HepG2 (cell line): ENCODE data around the gene SLC4A11. TPM values are rescaled to one million over a fixed set of nuclear protein-coding genes. Genes with fewer than 3 reads are reported as not detected.

ENCODE experiments used
- GATA4 ChIP-seq: sonication (generic); IDR thresholded peaks from 2 replicates; pipeline ENCODE4 v1.6.1; 2016; ENCODE audit warnings: antibody characterized with exemption, low read depth, borderline replicate concordance
- GTF3A ChIP-seq: sonication (generic); formaldehyde crosslinking; conservative IDR thresholded peaks from 2 replicates; pipeline ENCODE4 v1.4.0; 2020; ENCODE audit warnings: mild to moderate bottlenecking, missing genetic modification reagents
- ISL2 ChIP-seq: sonication (generic); formaldehyde crosslinking; IDR thresholded peaks from 2 replicates; pipeline ENCODE4 v1.5.0; 2020; ENCODE audit warnings: missing genetic modification reagents
- JUND ChIP-seq: sonication (generic); formaldehyde crosslinking; IDR thresholded peaks from 2 replicates; pipeline ENCODE4 v1.8.0; 2022; ENCODE audit warnings: mild to moderate bottlenecking, missing genetic modification reagents
- KAT2B ChIP-seq: fragments of 150-350 bp; IDR thresholded peaks from 2 replicates; pipeline ENCODE4 v1.6.1; 2014; ENCODE audit warnings: low read depth, low read length, borderline replicate concordance
- MAFF ChIP-seq: IDR thresholded peaks from 2 replicates; pipeline ENCODE4 v1.6.1; 2011; ENCODE audit warnings: low read depth, low read length, improper control_type of control experiment
- MAFK ChIP-seq, 2 experiments: IDR thresholded peaks in 1 of 2; conservative IDR thresholded peaks in 1 of 2; 2 replicates each; pipeline ENCODE4 v1.6.1; 2011; ENCODE audit warnings: improper control_type of control experiment in 2 of 2, low read length in 2 of 2
- MBNL3 ChIP-seq: fragments of 250-450 bp; sonication (Bioruptor Pico); conservative IDR thresholded peaks from 2 replicates; pipeline ENCODE4 v1.8.0; 2022; ENCODE audit warnings: mild to moderate bottlenecking, inconsistent platforms
- NCOR1 ChIP-seq: fragments of 200-600 bp; sonication (generic); IDR thresholded peaks from 2 replicates; pipeline ENCODE4 v1.7.0; 2017; ENCODE audit warnings: antibody characterized with exemption, low read length, borderline replicate concordance
- NFIC ChIP-seq: IDR thresholded peaks from 2 replicates; pipeline ENCODE4 v1.6.1; 2012; ENCODE audit warnings: mild to moderate bottlenecking, low read length, inconsistent platforms
- NR3C1 ChIP-seq: sonication (generic); formaldehyde crosslinking; IDR thresholded peaks from 2 replicates; pipeline ENCODE4 v1.4.0; 2020; ENCODE audit warnings: missing genetic modification reagents
- SMYD3 ChIP-seq: sonication (generic); formaldehyde crosslinking; IDR thresholded peaks from 2 replicates; pipeline ENCODE4 v1.8.1; 2023; ENCODE audit warnings: mild to moderate bottlenecking, missing genetic modification reagents
- SP5 ChIP-seq: IDR thresholded peaks from 2 replicates; pipeline ENCODE4 v1.6.1; 2016; ENCODE audit warnings: low read depth, borderline replicate concordance
- TBL1XR1 ChIP-seq: fragments of 150-350 bp; IDR thresholded peaks from 2 replicates; pipeline ENCODE4 v1.6.1; 2014; ENCODE audit warnings: borderline replicate concordance, low read length; ENCODE audit not compliant: partially characterized antibody
- THAP11 ChIP-seq: IDR thresholded peaks from 2 replicates; pipeline ENCODE4 v1.6.1; 2016; ENCODE audit warnings: missing biosample characterization, missing genetic modification reagents
- ZNF260 ChIP-seq: sonication (generic); formaldehyde crosslinking; IDR thresholded peaks from 2 replicates; pipeline ENCODE4 v1.4.0; 2020; ENCODE audit warnings: missing genetic modification reagents, low read depth, mild to moderate bottlenecking, borderline replicate concordance
- ZNF350 ChIP-seq: sonication (generic); formaldehyde crosslinking; IDR thresholded peaks from 2 replicates; pipeline ENCODE4 v1.4.0; 2020; ENCODE audit warnings: mild to moderate bottlenecking, low read depth, missing genetic modification reagents, borderline replicate concordance
- ZSCAN12 ChIP-seq: sonication (generic); formaldehyde crosslinking; IDR thresholded peaks from 2 replicates; pipeline ENCODE4 v1.9.0; 2021; ENCODE audit warnings: mild to moderate bottlenecking, missing genetic modification reagents
- ZZZ3 ChIP-seq: sonication (generic); formaldehyde crosslinking; IDR thresholded peaks from 2 replicates; pipeline ENCODE4 v1.4.0; 2020; ENCODE audit warnings: missing genetic modification reagents, mild to moderate bottlenecking, borderline replicate concordance
- polyA plus RNA-seq, 8 experiments: library from polyadenylated mRNA; depleted of rRNA in 3 of 8; stranded (reverse) in 7 of 8; unstranded in 1 of 8; fragments of >200 nt; fragmentation: Illumina TruSeq in 4 of 8; extraction: Trizol in 4 of 8; gene quantifications; 2 replicates each; pipeline versions ENCODE4 v1.2.1 to v1.2.3, GENCODE V29; 2011 to 2016; ENCODE audit warnings: low read depth in 4 of 8, missing spikeins in 1 of 8, mixed read lengths in 1 of 8; ENCODE audit not compliant: insufficient read depth in 1 of 8
- total RNA-seq, 5 experiments: library from RNA; depleted of rRNA; stranded (reverse); fragments of >200 nt; fragmentation: Illumina TruSeq; extraction: Trizol; gene quantifications; 2 replicates each; pipeline ENCODE4 v1.2.3, GENCODE V29; 2016; ENCODE audit warnings: low read depth in 1 of 5
- TF ChIP-seq, protein P1 (sequence below): IDR thresholded peaks from 2 replicates; pipeline ENCODE4 v1.6.1; 2016; ENCODE audit warnings: control low read depth
- TF ChIP-seq, protein P2 (sequence below): sonication (generic); formaldehyde crosslinking; IDR thresholded peaks from 2 replicates; pipeline ENCODE4 v1.4.0; 2020; ENCODE audit warnings: missing genetic modification reagents
- TF ChIP-seq, protein P3 (sequence below): IDR thresholded peaks from 2 replicates; pipeline ENCODE4 v1.6.1; 2016; ENCODE audit warnings: mild to moderate bottlenecking
- TF ChIP-seq, protein P4 (sequence below): sonication (generic); formaldehyde crosslinking; IDR thresholded peaks from 2 replicates; pipeline ENCODE4 v1.8.1; 2023; ENCODE audit warnings: mild to moderate bottlenecking, missing genetic modification reagents

SLC4A11 gene
- total and polyA plus RNA-seq, 2 of the 13 experiments (the other 11 are each of a cell fraction or from before 2014, with no cell fraction given) = 3.9 to 27.0 TPM

DNA sequence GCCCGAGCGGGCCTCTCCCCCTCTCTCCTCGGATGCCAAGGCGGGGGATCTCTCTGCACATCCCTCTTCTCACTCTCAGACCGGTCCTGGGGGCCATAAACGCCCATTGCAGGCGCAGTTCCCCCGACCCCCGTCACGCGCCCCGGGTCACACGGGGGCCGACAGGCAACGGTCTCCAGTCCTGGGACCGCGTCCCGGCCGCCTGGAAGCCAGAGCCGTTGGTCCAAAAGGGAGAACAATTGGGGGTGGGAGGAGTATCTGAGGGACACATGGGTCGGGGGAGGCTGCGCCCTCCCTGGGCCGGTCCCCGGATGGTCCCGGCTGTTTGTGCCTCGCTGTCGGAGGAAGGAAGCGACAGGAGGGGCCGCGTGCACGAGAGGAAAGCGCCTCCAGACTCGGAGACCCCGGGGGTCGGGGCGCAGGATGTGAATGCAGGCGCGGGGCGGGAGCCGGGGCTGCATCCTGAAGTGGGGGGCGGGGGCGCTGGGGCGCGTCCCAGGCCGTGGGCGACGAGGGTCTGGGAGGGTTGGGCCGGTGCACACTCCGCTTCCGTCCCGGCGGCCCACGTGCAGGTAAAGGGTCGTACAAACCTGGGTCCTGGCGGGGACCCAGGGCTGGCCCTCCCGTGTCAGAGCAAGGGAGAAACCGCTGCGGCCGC, 903 bp downstream of the SLC4A11 start (continued):
- no peak for TF ChIP-seq MAFK (conservative IDR thresholded peaks at IDR 0.05 in 1 of 2, IDR thresholded peaks at IDR 0.05 in 1 of 2; ENCODE audit: low read length in 2 of 2)
- TF ChIP-seq SMYD3 (CRISPR knock-in tag) = no peak
- TF ChIP-seq SP5 (CRISPR knock-in tag) = no peak
- TF ChIP-seq, protein P1, sequence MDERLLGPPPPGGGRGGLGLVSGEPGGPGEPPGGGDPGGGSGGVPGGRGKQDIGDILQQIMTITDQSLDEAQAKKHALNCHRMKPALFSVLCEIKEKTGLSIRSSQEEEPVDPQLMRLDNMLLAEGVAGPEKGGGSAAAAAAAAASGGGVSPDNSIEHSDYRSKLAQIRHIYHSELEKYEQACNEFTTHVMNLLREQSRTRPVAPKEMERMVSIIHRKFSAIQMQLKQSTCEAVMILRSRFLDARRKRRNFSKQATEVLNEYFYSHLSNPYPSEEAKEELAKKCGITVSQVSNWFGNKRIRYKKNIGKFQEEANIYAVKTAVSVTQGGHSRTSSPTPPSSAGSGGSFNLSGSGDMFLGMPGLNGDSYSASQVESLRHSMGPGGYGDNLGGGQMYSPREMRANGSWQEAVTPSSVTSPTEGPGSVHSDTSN (CRISPR knock-in tag) = no peak
- no peak for TF ChIP-seq MAFF
- TF ChIP-seq GTF3A (CRISPR knock-in tag) = 0 out of 2 replicates have a peak, but pooled peaks have one; percentile 27
- TF ChIP-seq JUND (CRISPR knock-in tag) = no peak
- TF ChIP-seq, protein P2, sequence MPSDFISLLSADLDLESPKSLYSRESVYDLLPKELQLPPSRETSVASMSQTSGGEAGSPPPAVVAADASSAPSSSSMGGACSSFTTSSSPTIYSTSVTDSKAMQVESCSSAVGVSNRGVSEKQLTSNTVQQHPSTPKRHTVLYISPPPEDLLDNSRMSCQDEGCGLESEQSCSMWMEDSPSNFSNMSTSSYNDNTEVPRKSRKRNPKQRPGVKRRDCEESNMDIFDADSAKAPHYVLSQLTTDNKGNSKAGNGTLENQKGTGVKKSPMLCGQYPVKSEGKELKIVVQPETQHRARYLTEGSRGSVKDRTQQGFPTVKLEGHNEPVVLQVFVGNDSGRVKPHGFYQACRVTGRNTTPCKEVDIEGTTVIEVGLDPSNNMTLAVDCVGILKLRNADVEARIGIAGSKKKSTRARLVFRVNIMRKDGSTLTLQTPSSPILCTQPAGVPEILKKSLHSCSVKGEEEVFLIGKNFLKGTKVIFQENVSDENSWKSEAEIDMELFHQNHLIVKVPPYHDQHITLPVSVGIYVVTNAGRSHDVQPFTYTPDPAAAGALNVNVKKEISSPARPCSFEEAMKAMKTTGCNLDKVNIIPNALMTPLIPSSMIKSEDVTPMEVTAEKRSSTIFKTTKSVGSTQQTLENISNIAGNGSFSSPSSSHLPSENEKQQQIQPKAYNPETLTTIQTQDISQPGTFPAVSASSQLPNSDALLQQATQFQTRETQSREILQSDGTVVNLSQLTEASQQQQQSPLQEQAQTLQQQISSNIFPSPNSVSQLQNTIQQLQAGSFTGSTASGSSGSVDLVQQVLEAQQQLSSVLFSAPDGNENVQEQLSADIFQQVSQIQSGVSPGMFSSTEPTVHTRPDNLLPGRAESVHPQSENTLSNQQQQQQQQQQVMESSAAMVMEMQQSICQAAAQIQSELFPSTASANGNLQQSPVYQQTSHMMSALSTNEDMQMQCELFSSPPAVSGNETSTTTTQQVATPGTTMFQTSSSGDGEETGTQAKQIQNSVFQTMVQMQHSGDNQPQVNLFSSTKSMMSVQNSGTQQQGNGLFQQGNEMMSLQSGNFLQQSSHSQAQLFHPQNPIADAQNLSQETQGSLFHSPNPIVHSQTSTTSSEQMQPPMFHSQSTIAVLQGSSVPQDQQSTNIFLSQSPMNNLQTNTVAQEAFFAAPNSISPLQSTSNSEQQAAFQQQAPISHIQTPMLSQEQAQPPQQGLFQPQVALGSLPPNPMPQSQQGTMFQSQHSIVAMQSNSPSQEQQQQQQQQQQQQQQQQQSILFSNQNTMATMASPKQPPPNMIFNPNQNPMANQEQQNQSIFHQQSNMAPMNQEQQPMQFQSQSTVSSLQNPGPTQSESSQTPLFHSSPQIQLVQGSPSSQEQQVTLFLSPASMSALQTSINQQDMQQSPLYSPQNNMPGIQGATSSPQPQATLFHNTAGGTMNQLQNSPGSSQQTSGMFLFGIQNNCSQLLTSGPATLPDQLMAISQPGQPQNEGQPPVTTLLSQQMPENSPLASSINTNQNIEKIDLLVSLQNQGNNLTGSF = no peak
- no peak for TF ChIP-seq TBL1XR1
- 0 out of 2 replicates have a peak, but pooled peaks have one; percentile 32 for TF ChIP-seq ZZZ3 (CRISPR knock-in tag)
- TF ChIP-seq, protein P3, sequence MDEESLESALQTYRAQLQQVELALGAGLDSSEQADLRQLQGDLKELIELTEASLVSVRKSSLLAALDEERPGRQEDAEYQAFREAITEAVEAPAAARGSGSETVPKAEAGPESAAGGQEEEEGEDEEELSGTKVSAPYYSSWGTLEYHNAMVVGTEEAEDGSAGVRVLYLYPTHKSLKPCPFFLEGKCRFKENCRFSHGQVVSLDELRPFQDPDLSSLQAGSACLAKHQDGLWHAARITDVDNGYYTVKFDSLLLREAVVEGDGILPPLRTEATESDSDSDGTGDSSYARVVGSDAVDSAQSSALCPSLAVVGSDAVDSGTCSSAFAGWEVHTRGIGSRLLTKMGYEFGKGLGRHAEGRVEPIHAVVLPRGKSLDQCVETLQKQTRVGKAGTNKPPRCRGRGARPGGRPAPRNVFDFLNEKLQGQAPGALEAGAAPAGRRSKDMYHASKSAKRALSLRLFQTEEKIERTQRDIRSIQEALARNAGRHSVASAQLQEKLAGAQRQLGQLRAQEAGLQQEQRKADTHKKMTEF = peak; percentile 18; the same call in 1 of the 2 replicates
- TF ChIP-seq ZSCAN12 (CRISPR knock-in tag) = no peak
- no peak for TF ChIP-seq NFIC
- no peak for TF ChIP-seq NR3C1 (CRISPR knock-in tag)
- no peak for TF ChIP-seq GATA4
- no peak for TF ChIP-seq MBNL3 (CRISPR knock-in tag)
- TF ChIP-seq, protein P4, sequence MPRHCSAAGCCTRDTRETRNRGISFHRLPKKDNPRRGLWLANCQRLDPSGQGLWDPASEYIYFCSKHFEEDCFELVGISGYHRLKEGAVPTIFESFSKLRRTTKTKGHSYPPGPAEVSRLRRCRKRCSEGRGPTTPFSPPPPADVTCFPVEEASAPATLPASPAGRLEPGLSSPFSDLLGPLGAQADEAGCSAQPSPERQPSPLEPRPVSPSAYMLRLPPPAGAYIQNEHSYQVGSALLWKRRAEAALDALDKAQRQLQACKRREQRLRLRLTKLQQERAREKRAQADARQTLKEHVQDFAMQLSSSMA = no peak; the same call in 1 of the 2 replicates
- no peak for TF ChIP-seq THAP11
- no peak for TF ChIP-seq KAT2B
- TF ChIP-seq ZNF350 (CRISPR knock-in tag) = peak; percentile 41; the same call in 1 of the 2 replicates
- no peak for TF ChIP-seq ZNF260
- TF ChIP-seq NCOR1 = no peak
- no peak for TF ChIP-seq ISL2 (CRISPR knock-in tag)
